Left lung (tissue), 10 donors: ENCODE measurements around the gene CIAO2B. TPM values are rescaled to one million over a fixed set of nuclear protein-coding genes. Genes with fewer than 3 reads are reported as not detected.
"Not testable (repeated sequence)": the region's sequence is repeated elsewhere in the genome, so short reads cannot be mapped to it uniquely, and the experiment has no call there.

Source experiments
- ATAC-seq: fragments of 200-7000 bp; cut with Tn5 transposase; one replicate; pipeline ENCODE4 v1.9.1; 2020; ENCODE audit warnings: moderate library complexity
- DNase-seq, 4 donors: peaks; one replicate each; pipeline ENCODE4 v3.0.0-alpha.2; 2013 to 2020
- H3K27ac ChIP-seq, 2 donors: fragments of 200-600 bp; sonication (generic) in 1 of 2; one replicate each; pipeline versions ENCODE4 v1.5.0 to v1.8.0; 2020 to 2021
- H3K27me3 ChIP-seq, 2 donors: fragments of 200-600 bp; sonication (generic) in 1 of 2; one replicate each; pipeline versions ENCODE4 v1.5.0 to v1.8.0; 2020 to 2021
- H3K36me3 ChIP-seq, 2 donors: fragments of 200-600 bp; sonication (generic) in 1 of 2; one replicate each; pipeline versions ENCODE4 v1.5.0 to v1.8.0; 2020 to 2021
- H3K4me1 ChIP-seq, 2 donors: fragments of 200-600 bp; one replicate each; pipeline ENCODE4 v1.8.0; 2021
- H3K4me3 ChIP-seq, 2 donors: fragments of 200-600 bp; sonication (generic) in 1 of 2; one replicate each; pipeline versions ENCODE4 v1.5.0 to v1.8.0; 2020 to 2021; ENCODE audit warnings: mild to moderate bottlenecking in 1 of 2
- H3K9me3 ChIP-seq, 2 donors: fragments of 200-600 bp; sonication (generic) in 1 of 2; one replicate each; pipeline versions ENCODE4 v1.5.0 to v1.8.0; 2020 to 2021
- intact Hi-C, 2 donors: fragments of 100-400 bp; cut with DNase I; formaldehyde crosslinking; loops; one replicate each; pipeline versions ENCODE4 v1.11.2 to v1.14.2; 2022
- polyA plus RNA-seq, 6 donors: library from polyadenylated mRNA; unstranded; fragments of 120-200 nt; gene quantifications; one replicate each; pipeline ENCODE4 v1.2.1, GENCODE V29; 2013; ENCODE audit not compliant: insufficient read length in 6 of 6
- total RNA-seq, 2 donors: library from RNA; stranded (reverse); fragmentation: NEBNext Ultra II Directional; extraction: Animal tissue kit (Norgen Biotek cat#: 25700); gene quantifications; one replicate each; pipeline ENCODE4 v1.2.1, GENCODE V29; 2021
- TF ChIP-seq, protein P1 (sequence below), 2 donors: fragments of 200-600 bp; sonication (generic) in 1 of 2; IDR thresholded peaks; one replicate each; pipeline versions ENCODE4 v1.5.0 to v1.8.0; 2021; ENCODE audit warnings: antibody characterized with exemption in 2 of 2
- donor health status: DM: no; HTN: yes; CAD: no.
- donor health status: DM: no; HTN: no; CAD: no.

The CIAO2B gene
- total and polyA plus RNA-seq, 8 donors, result 70.9 to 84.0 (median 81.9) TPM

DNA sequence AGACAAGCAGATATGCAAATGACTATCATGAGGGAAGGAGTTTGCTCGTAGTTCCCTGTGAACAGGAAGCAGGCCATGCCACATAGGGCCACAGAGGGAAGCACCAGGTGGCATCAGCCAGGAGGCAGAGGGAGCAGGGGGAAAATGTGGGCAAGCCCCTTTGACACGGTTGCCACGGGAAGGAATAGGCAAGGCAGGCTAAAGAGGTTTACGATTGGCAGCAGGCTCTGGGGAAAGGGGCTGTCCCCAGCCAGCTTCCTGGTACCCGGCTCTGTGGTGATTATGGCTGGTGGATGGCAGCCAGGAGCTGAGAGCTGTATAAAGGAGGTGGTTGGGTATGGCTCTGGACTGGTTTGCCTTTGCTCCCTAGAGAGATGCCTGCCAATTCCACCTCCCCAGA lies 27.7 kb upstream of the CIAO2B start:
- Histone ChIP-seq H3K36me3 (no peaks in the 10 kb centered on the region), H3K27ac (no peak overlapping the region), H3K4me1 (peaks cover 0 to 31% of the 10 kb centered on the region in 2 donors), H3K9me3 (no peaks in the 10 kb centered on the region), H3K27me3 (no peaks in the 10 kb centered on the region), H3K4me3 (no peak overlapping the region)
- ATAC-seq (peak; percentile 78), DNase-seq (peak in 1 of 4 donors; percentile 54)
- intact Hi-C loops, result no loop called here
- TF ChIP-seq, protein P1, sequence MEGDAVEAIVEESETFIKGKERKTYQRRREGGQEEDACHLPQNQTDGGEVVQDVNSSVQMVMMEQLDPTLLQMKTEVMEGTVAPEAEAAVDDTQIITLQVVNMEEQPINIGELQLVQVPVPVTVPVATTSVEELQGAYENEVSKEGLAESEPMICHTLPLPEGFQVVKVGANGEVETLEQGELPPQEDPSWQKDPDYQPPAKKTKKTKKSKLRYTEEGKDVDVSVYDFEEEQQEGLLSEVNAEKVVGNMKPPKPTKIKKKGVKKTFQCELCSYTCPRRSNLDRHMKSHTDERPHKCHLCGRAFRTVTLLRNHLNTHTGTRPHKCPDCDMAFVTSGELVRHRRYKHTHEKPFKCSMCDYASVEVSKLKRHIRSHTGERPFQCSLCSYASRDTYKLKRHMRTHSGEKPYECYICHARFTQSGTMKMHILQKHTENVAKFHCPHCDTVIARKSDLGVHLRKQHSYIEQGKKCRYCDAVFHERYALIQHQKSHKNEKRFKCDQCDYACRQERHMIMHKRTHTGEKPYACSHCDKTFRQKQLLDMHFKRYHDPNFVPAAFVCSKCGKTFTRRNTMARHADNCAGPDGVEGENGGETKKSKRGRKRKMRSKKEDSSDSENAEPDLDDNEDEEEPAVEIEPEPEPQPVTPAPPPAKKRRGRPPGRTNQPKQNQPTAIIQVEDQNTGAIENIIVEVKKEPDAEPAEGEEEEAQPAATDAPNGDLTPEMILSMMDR (IDR thresholded peaks at IDR 0.05), result no peak

DNA sequence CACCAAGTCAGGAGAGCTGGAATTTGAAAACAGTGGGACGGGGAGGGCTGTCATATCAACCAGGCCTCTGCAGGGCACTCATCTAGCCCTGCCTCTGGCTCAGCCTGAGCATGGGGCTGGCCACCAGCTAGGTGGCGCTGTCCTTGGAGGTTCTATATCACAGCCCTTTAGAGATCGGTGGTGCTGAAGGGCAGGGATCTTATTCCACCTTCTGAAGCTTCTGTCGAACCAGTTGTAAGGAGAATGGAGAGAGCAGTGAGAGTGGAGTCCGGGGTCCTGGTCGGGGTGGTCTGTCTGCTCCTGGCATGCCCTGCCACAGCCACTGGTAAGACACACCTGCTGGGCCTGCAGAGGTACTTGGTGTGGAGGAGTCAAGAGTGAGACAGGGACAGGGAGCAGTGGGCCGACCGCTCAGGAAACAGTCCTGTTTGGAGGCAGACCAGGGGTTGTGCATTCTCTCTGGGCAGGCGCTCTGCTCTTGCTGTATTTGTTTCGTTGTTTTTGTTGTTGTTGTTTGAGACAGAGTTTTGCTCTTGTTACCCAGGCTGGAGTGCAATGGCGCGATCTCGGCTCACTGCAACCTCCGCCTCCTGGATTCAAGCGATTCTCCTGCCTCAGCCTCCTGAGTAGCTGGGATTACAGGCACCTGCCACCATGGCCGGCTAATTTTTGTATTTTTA lies 27.0 kb upstream of the CIAO2B start, which contains the start of gene CES3:
Gene CES3 (plus strand): TSS at position 202 of the 680 bp plus-strand sequence. CDS start 42 bp downstream, at position 244.
- peak in 1 of 4 donors; percentile 58 for DNase-seq
- peak; percentile 82 for ATAC-seq

DNA sequence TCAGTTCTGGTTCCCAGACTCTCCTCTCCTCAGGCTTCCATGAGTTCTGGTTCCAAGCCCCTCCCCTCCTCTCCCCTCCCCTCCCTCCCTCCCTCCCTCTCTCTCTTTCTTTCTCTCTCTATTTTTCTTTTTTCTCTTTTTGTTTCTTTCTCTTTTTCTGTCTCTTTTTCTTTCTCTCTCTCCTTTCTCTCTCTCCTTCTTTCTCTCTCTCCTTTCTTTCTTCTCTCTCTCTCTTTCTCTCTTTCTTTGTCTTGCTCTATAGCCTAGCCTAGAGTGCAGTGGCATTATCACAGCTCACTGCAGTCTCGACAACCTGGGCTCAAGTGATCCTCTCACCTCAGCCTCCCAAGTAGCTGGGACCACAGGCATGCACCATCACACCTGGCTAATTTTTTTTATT lies 26.1 kb upstream of the CIAO2B start:
- Histone ChIP-seq H3K27ac (no peak overlapping the region), H3K4me1 (peaks cover 0 to 31% of the 10 kb centered on the region in 2 donors), H3K4me3 (no peak overlapping the region), H3K9me3 (no peaks in the 10 kb centered on the region), H3K27me3 (no peaks in the 10 kb centered on the region), H3K36me3 (no peaks in the 10 kb centered on the region)
- intact Hi-C loops, result no loop called here
- TF ChIP-seq, protein P1 (IDR thresholded peaks at IDR 0.05), result no peak
- no peak for DNase-seq
- ATAC-seq, result no peak

More for the DNA sequence above, 27.0 kb upstream of the CIAO2B start, which contains the start of gene CES3:
- Histone ChIP-seq H3K9me3 (no peaks in the 10 kb centered on the region), H3K4me1 (peaks cover 0 to 31% of the 10 kb centered on the region in 2 donors), H3K4me3 (no peak within 1 kb of the TSS), H3K27ac (no peak within 1 kb of the TSS), H3K27me3 (no peaks in the 10 kb centered on the region), H3K36me3 (no peaks in the 10 kb centered on the region)
- TF ChIP-seq, protein P1 (IDR thresholded peaks at IDR 0.05), result peak; percentile 59 to 67
- intact Hi-C loops, result no loop called here

DNA sequence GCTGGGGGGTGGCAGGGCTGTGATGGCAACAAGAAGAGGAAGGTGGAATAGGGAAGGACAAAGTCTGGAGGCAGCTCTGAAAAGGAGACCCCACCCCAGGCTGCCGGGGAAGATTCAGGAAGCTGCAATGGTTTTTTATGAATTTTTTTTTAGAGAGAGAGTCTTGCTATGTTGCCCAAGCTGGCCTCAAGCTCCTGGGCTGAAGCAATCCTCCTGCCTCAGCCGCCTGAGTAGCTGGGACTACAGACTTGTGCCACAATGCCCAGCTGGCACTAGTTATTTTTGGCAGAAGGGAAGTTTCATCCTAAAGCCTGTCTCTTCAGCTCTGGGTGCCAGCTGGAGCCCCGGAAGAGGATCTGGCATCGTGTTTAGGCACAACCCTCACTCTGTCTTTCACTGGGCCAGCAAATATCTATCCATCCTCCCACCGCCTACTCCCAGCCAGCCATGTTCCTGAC lies 25.5 kb upstream of the CIAO2B start:
- Histone ChIP-seq H3K27me3 (no peaks in the 10 kb centered on the region), H3K36me3 (no peaks in the 10 kb centered on the region), H3K4me1 (peaks cover 0 to 31% of the 10 kb centered on the region in 2 donors), H3K4me3 (no peak overlapping the region), H3K9me3 (no peaks in the 10 kb centered on the region), H3K27ac (peak overlapping the region in 1 of 2 donors; percentile 8)
- TF ChIP-seq, protein P1 (IDR thresholded peaks at IDR 0.05), result no peak
- peak; percentile 6 for ATAC-seq
- intact Hi-C loops, result no loop called here
- no peak for DNase-seq

DNA sequence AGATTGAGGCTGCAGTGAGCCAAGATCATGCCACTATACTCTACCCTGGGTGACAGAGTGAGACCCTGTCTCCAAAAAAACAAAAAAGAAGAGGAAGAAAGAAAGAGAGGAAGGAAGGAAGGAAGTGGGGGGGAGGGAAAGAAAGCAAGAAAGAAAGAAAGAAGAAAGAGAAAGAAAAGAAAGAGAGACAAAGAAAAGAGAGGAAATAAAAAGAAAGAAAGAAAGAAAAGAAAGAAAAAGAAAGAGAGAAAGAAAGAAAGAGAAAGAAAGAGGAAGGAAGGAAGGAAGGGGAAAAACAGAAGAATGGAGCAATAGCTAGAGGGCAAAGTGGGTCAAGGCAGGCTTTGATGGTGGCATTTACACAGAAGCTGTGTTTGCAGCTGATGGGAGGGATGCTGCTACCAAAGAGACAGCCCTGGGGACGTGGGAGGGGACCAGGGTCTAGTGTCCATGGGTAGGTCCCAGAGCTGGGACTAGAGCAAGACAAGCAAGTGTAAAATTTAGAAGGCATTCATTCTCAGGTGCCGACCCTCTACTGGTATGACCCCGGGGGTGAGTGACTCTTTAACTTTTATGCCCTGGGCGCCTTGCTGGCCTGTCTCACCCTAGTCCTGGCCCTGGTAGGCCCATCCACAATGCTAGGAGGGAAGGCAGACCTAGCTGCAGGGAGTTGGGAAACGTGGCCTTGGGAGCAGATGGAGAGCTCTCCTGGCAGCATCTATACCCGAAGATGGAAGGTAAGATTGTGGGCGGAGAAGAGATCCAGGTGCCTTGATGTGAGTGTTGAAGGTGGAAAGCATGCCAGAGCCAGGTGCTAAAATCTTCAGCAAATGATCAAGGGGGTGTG lies 24.9 kb upstream of the CIAO2B start:
- TF ChIP-seq, protein P1 (IDR thresholded peaks at IDR 0.05), result no peak
- peaks cover 0 to 31% of the 10 kb centered on the region in 2 donors for H3K4me1 ChIP-seq
- no peak overlapping the region for H3K4me3 ChIP-seq
- H3K36me3 ChIP-seq, result no peaks in the 10 kb centered on the region
- no peak for DNase-seq
- H3K27ac ChIP-seq, result no peak overlapping the region
- no peaks in the 10 kb centered on the region for H3K27me3 ChIP-seq
- no peaks in the 10 kb centered on the region for H3K9me3 ChIP-seq
- ATAC-seq, result no peak
- intact Hi-C loops, result no loop called here

DNA sequence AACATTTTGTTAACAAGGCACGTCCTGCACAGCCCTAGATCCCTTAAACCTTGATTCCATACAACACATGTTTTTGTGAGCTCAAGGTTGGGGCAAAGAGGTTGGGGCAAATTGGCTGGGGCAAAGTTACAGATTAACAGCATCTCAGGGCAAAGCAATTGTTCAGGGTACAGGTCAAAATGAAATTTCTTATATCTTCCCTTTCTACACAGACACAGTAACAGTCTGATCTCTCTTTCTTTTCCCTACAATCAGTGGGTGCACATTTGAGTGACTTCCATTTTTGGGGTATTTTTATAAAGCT lies 21.9 kb upstream of the CIAO2B start:
- ATAC-seq, intact Hi-C loops, H3K4me3 ChIP-seq, DNase-seq, H3K27ac ChIP-seq, H3K36me3 ChIP-seq, H3K9me3 ChIP-seq: not testable (repeated sequence)
- Histone ChIP-seq H3K27me3 (peaks cover 0 to 17% of the 10 kb centered on the region in 2 donors), H3K4me1 (peaks cover 0 to 17% of the 10 kb centered on the region in 2 donors)

DNA sequence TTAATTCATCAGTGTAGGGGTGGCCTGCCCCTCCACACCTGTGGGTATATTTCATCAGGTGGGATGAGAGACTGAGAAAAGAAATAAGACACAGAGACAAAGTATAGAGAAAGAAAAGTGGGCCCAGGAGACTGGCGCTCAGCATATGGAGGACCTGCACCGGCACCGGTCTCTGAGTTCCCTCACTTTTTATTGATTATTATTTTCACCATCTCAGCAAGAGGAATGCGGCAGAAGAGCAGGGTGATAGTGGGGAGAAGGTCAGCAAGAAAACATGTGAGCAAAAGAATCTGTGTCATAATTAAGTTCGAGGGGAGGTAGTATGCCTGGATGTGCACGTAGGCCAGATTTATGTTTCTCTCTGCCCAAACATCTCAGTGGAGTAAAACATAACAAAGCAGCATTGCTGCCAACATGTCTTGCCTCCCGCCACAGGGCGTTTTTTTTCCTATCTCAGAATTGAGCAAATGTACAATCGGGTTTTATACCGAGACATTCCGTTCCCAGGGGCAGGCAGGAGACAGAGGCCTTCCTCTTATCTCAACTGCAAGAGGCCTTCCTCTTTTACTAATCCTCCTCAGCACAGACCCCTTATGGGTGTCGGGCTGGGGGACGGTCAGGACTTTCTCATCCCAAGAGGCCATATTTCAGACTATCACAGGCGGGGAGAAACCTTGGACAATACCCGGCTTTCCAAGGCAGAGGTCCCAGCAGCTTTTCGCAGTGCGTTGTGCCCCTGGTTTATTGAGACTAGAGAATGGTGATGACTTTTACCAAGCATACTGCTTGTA lies 21.4 kb upstream of the CIAO2B start:
- H3K9me3 ChIP-seq, H3K36me3 ChIP-seq, H3K4me3 ChIP-seq, H3K27ac ChIP-seq, intact Hi-C loops, ATAC-seq: not testable (repeated sequence)
- DNase-seq, result peak in 1 of 4 donors; percentile 8
- H3K27me3 ChIP-seq, result peaks cover 0 to 22% of the 10 kb centered on the region in 2 donors
- peaks cover 0 to 13% of the 10 kb centered on the region in 2 donors for H3K4me1 ChIP-seq
